DND-41 (cell line): ENCODE results near the gene NSG2.

ENCODE experiments used
- ATAC-seq: fragments of 200-7000 bp; cut with Tn5 transposase; 3 replicates; pipeline ENCODE4 v1.9.1; 2021; ENCODE audit warnings: low read depth; ENCODE audit not compliant: insufficient read depth
- DNase-seq: peaks from one replicate; pipeline ENCODE4 v3.0.0-alpha.2; 2020
- H2AFZ ChIP-seq: 2 replicates; pipeline ENCODE4 v1.6.0; 2012; ENCODE audit warnings: low read depth, low read length
- H3K27ac ChIP-seq: 2 replicates; pipeline ENCODE4 v1.5.1; 2012; ENCODE audit warnings: low read length, inconsistent platforms
- H3K27me3 ChIP-seq: fragments of 200-600 bp; sonication (generic); 2 replicates; pipeline ENCODE4 v1.6.0; 2012; ENCODE audit warnings: low read length, mild to moderate bottlenecking, inconsistent platforms; ENCODE audit not compliant: insufficient read depth, poor library complexity
- H3K36me3 ChIP-seq: 2 replicates; pipeline ENCODE4 v1.5.1; 2012; ENCODE audit warnings: low read length, inconsistent platforms; ENCODE audit not compliant: insufficient read depth
- H3K4me1 ChIP-seq: 2 replicates; pipeline ENCODE4 v1.5.1; 2012; ENCODE audit warnings: mild to moderate bottlenecking, low read length; ENCODE audit not compliant: insufficient read depth
- H3K4me2 ChIP-seq: 2 replicates; pipeline ENCODE4 v1.6.0; 2012; ENCODE audit warnings: mild to moderate bottlenecking, moderate library complexity, low read length, inconsistent platforms; ENCODE audit not compliant: insufficient read depth
- H3K4me3 ChIP-seq, 2 experiments: fragments of 200-600 bp in 1 of 2; shearing (Covaris generic) in 1 of 2; 2 replicates each; pipeline ENCODE4 v1.5.1; 2012 to 2016; ENCODE audit warnings: inconsistent platforms in 2 of 2, low read length in 2 of 2, mild to moderate bottlenecking in 2 of 2, low read depth in 1 of 2, moderate library complexity in 1 of 2
- H3K79me2 ChIP-seq: 2 replicates; pipeline ENCODE4 v1.6.0; 2012; ENCODE audit warnings: low read length, inconsistent platforms; ENCODE audit not compliant: insufficient read depth
- H3K9ac ChIP-seq: 2 replicates; pipeline ENCODE4 v1.6.0; 2012; ENCODE audit warnings: low read depth, mild to moderate bottlenecking, inconsistent platforms, low read length, moderate library complexity
- H3K9me3 ChIP-seq: 2 replicates; pipeline ENCODE4 v1.5.1; 2012; ENCODE audit warnings: low read length, moderate library complexity, mild to moderate bottlenecking, inconsistent platforms; ENCODE audit not compliant: insufficient read depth, severe bottlenecking
- H4K20me1 ChIP-seq: 2 replicates; pipeline ENCODE4 v1.6.0; 2012; ENCODE audit warnings: low read length; ENCODE audit not compliant: insufficient read depth
- CTCF ChIP-seq: IDR thresholded peaks from 2 replicates; pipeline ENCODE4 v1.5.1; 2012; ENCODE audit warnings: borderline replicate concordance, low read length, moderate library complexity, mild to moderate bottlenecking; ENCODE audit not compliant: poor library complexity, severe bottlenecking; ENCODE audit errors: extremely low read depth
- EZH2 ChIP-seq: IDR thresholded peaks from 3 replicates; pipeline ENCODE4 v1.6.1; 2012; ENCODE audit warnings: borderline replicate concordance, low read depth, mild to moderate bottlenecking, moderate library complexity, low read length, inconsistent platforms; ENCODE audit not compliant: severe bottlenecking

Gene NSG2

GRCh38 chr5:174157048-174157447 lies 111.5 kb downstream of the NSG2 start:
- TF ChIP-seq CTCF = no peak
- no peak for TF ChIP-seq EZH2
- DNase-seq (no peak), ATAC-seq (no peak)
- H3K4me3 ChIP-seq = no peak overlapping the region
- H3K79me2 ChIP-seq = no peaks in the 10 kb centered on the region
- no peak overlapping the region for H2AFZ ChIP-seq
- H3K4me2 ChIP-seq = no peak overlapping the region
- H3K9ac ChIP-seq = no peak overlapping the region
- no peaks in the 10 kb centered on the region for H3K27me3 ChIP-seq
- no peak overlapping the region for H3K27ac ChIP-seq
- no peaks in the 10 kb centered on the region for H4K20me1 ChIP-seq
- no peaks in the 10 kb centered on the region for H3K36me3 ChIP-seq
- H3K4me1 ChIP-seq = no peaks in the 10 kb centered on the region
- H3K9me3 ChIP-seq = peaks cover 6% of the 10 kb centered on the region
